ENCODE results near the gene GALNTL6.

The GALNTL6 gene

DNA sequence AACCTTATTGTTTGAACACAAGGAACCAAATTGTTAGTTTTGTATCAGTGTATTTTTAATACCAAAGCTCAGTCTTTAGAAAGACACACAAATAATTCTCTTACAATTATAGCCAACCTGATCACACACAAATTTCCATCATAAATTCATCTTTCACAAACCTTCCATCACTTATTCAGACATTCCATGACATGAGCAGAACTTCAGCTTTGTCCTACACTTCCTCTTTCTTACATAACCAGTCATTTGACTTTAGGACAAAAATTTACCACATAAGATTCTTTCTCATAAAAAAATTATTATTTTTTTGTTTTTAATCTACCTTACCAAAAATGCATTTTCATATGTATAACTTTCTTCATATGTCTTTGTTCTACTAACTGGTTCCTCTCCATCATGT lies 312.2 kb downstream of the GALNTL6 start:
- Histone ChIP-seq H3K9me3 (no peaks in the 10 kb centered on the region), H3K4me3 (ENCODE audit: low read depth, low read length) (no peak overlapping the region), H3K4me1 (no peaks in the 10 kb centered on the region; the same call in 1 of the 2 replicates), H3K27me3 (no peaks in the 10 kb centered on the region), H3K36me3 (no peaks in the 10 kb centered on the region)
- DNase-seq = no peak
- TF ChIP-seq, protein P1, sequence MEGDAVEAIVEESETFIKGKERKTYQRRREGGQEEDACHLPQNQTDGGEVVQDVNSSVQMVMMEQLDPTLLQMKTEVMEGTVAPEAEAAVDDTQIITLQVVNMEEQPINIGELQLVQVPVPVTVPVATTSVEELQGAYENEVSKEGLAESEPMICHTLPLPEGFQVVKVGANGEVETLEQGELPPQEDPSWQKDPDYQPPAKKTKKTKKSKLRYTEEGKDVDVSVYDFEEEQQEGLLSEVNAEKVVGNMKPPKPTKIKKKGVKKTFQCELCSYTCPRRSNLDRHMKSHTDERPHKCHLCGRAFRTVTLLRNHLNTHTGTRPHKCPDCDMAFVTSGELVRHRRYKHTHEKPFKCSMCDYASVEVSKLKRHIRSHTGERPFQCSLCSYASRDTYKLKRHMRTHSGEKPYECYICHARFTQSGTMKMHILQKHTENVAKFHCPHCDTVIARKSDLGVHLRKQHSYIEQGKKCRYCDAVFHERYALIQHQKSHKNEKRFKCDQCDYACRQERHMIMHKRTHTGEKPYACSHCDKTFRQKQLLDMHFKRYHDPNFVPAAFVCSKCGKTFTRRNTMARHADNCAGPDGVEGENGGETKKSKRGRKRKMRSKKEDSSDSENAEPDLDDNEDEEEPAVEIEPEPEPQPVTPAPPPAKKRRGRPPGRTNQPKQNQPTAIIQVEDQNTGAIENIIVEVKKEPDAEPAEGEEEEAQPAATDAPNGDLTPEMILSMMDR (IDR thresholded peaks at IDR 0.05; ENCODE audit: low read depth, low read length) = no peak

DNA sequence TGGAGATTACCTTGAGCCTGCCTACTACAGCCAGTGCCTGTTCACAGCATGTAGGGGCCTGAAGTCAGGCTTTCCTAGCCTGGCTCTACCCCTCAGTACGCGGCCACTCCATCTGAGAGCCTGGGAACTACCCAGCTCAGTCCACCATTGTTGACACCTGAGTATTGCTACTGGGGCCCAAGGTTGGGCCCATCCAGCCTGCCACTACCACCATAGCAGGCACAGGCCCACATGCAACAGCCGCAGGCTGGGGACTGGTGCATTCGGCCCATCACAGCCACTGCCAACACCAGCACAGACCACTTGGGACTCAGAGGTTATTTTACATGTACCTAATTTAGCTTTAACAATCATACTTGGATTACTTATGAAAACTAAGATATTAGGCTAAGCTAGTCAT lies 314.0 kb downstream of the GALNTL6 start:
- no peaks in the 10 kb centered on the region for H3K27me3 ChIP-seq
- H3K4me1 ChIP-seq = peaks cover 4% of the 10 kb centered on the region
- no peaks in the 10 kb centered on the region for H3K36me3 ChIP-seq
- H3K9me3 ChIP-seq = no peaks in the 10 kb centered on the region
- DNase-seq = no peak
- TF ChIP-seq, protein P1 (IDR thresholded peaks at IDR 0.05; ENCODE audit: low read depth, low read length) = no peak
- no peak overlapping the region for H3K4me3 ChIP-seq (ENCODE audit: low read depth, low read length)

DNA sequence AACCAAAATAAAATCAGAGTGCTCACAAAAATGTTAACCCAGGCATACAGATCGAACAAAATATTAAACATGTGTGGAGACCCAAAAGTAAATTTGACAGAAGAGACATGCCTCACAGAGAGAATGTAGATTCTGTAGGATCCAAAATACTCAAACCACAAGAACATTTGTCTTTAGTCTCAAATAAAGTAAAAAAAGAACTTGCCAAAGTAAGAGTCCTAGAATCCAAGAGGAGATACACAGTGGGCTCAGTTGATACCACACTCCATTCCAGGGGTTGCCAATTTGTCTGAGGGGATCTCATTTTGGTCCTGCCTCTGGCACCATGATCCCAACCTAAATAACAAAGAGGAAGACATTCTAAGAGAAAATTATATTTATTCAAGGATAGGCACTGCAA lies 316.4 kb downstream of the GALNTL6 start:
- H3K4me1 ChIP-seq = peaks cover 4% of the 10 kb centered on the region
- no peak for DNase-seq
- H3K9me3 ChIP-seq = no peaks in the 10 kb centered on the region
- no peaks in the 10 kb centered on the region for H3K27me3 ChIP-seq
- no peaks in the 10 kb centered on the region for H3K36me3 ChIP-seq
- H3K4me3 ChIP-seq (ENCODE audit: low read depth, low read length) = no peak overlapping the region
- TF ChIP-seq, protein P1 (IDR thresholded peaks at IDR 0.05; ENCODE audit: low read depth, low read length) = no peak

DNA sequence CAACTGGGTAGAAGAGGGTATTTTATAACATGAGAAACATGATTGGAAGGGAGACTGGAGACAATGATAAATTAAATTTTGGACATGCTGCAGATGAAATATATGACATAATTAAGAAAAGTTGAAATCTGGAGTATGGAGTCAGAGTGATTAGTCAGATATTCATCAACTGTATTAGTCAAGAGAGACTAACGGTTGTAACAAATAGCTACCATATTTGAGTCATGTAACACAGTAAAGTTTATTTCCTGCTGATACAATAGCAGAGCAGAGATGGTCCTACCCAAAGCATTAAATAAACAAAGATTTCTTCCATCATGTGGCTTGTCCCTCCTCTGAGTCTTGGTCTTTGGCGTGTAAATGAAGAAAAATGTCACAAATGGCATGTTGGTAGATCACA lies 321.3 kb downstream of the GALNTL6 start:
- TF ChIP-seq, protein P1 (IDR thresholded peaks at IDR 0.05; ENCODE audit: low read depth, low read length) = no peak
- Histone ChIP-seq H3K9me3 (no peaks in the 10 kb centered on the region), H3K36me3 (no peaks in the 10 kb centered on the region), H3K27me3 (no peaks in the 10 kb centered on the region), H3K4me3 (ENCODE audit: low read depth, low read length) (no peak overlapping the region), H3K4me1 (peaks cover 4% of the 10 kb centered on the region; the same call in 1 of the 2 replicates)
- no peak for DNase-seq

DNA sequence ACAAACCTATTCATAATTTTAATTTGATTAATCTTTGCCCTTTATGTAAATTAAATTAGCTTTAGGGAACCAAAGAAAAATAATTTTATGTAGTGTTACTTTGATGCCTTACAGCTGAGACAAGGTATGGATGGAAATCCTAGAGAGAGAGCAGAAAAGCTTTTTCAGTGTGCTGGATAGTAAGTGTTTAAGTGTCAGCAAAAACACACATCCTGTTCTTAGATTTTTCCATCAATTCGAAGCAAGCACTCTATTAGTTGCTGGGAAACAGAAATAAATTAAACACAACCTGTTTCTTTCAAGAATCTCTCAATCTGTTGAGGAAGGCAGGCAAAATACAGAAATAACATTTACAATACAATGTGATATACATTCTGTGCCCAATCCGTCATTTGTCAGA lies 327.8 kb downstream of the GALNTL6 start:
- H3K9me3 ChIP-seq = no peaks in the 10 kb centered on the region
- no peak for DNase-seq
- H3K36me3 ChIP-seq = no peaks in the 10 kb centered on the region
- TF ChIP-seq, protein P1 (IDR thresholded peaks at IDR 0.05; ENCODE audit: low read depth, low read length) = no peak
- no peaks in the 10 kb centered on the region for H3K27me3 ChIP-seq
- H3K4me3 ChIP-seq (ENCODE audit: low read depth, low read length) = no peak overlapping the region
- H3K4me1 ChIP-seq = peaks cover 16% of the 10 kb centered on the region

DNA sequence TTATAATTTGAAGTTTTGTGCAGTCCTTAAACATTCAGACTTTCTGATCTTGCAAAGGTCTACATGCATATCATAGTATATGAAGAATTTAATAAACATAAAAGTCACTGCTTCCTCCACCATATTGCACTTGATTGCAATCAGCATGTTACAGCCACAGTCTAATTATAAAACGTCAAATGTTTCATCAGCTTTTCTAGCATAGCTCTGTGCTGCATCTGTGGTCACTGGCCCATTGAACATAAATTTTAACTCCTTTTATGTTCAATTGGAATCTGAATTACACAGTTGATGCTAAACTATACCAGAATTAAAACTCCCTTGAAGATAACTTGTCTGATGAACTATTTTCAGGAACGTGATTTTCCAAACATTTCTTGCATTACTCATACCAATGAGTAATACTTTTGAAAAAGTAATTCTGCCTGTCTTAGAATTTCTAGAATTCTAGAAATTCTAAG lies 329.1 kb downstream of the GALNTL6 start:
- Histone ChIP-seq H3K9me3 (no peaks in the 10 kb centered on the region), H3K4me3 (ENCODE audit: low read depth, low read length) (no peak overlapping the region), H3K27me3 (no peaks in the 10 kb centered on the region), H3K4me1 (peaks cover 22% of the 10 kb centered on the region), H3K36me3 (no peaks in the 10 kb centered on the region)
- TF ChIP-seq, protein P1 (IDR thresholded peaks at IDR 0.05; ENCODE audit: low read depth, low read length) = no peak
- DNase-seq = no peak

Measured in BE2C (cell line).